ENCODE measurements around the gene NGEF.

NGEF gene

GRCh38 chr2:232920760-232921159 lies 92.3 kb downstream of the NGEF start:
- no peaks in the 10 kb centered on the region for H3K4me1 ChIP-seq (ENCODE audit: control insufficient read depth in 1 of 2, insufficient read depth in 1 of 2, low read depth in 1 of 2, low read length in 1 of 2)
- H3K27ac ChIP-seq, result no peak overlapping the region
- no peaks in the 10 kb centered on the region for H3K9me3 ChIP-seq
- H3K27me3 ChIP-seq, result peaks cover 88% of the 10 kb centered on the region
- no peak overlapping the region for H3K4me3 ChIP-seq (ENCODE audit: low read depth in 1 of 2, low read length in 1 of 2)
- TF ChIP-seq, protein P1, sequence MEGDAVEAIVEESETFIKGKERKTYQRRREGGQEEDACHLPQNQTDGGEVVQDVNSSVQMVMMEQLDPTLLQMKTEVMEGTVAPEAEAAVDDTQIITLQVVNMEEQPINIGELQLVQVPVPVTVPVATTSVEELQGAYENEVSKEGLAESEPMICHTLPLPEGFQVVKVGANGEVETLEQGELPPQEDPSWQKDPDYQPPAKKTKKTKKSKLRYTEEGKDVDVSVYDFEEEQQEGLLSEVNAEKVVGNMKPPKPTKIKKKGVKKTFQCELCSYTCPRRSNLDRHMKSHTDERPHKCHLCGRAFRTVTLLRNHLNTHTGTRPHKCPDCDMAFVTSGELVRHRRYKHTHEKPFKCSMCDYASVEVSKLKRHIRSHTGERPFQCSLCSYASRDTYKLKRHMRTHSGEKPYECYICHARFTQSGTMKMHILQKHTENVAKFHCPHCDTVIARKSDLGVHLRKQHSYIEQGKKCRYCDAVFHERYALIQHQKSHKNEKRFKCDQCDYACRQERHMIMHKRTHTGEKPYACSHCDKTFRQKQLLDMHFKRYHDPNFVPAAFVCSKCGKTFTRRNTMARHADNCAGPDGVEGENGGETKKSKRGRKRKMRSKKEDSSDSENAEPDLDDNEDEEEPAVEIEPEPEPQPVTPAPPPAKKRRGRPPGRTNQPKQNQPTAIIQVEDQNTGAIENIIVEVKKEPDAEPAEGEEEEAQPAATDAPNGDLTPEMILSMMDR (IDR thresholded peaks at IDR 0.05), result no peak
- H3K36me3 ChIP-seq, result no peaks in the 10 kb centered on the region

DNA sequence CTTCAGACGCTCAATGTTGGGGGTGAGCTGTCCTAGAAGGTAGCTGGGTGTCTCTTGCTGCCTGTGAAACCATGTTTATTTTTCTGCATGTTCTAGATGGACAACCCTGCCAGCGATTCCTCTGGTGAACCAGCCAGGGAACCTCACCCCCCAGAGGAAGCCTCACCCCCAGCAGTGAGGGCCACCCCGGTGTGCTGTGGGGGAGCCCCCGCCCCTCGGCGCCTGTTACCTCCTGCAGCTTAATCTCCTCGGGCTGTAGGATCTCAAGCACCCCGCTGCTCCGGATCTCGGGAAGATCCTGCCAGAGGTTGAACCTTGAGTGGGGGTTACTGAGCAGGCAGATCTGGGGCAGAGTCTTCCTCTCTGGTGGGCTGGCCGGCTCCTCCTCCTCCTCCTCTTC lies 93.0 kb downstream of the NGEF start:
- Histone ChIP-seq H3K27me3 (peaks cover 86% of the 10 kb centered on the region), H3K4me3 (ENCODE audit: low read depth in 1 of 2, low read length in 1 of 2) (no peak overlapping the region), H3K9me3 (no peaks in the 10 kb centered on the region), H3K27ac (no peak overlapping the region), H3K4me1 (ENCODE audit: control insufficient read depth in 1 of 2, insufficient read depth in 1 of 2, low read depth in 1 of 2, low read length in 1 of 2) (no peaks in the 10 kb centered on the region), H3K36me3 (no peaks in the 10 kb centered on the region)
- TF ChIP-seq, protein P1 (IDR thresholded peaks at IDR 0.05), result no peak

GRCh38 chr2:232919141-232919540 lies 93.9 kb downstream of the NGEF start:
- Histone ChIP-seq H3K4me3 (ENCODE audit: low read depth in 1 of 2, low read length in 1 of 2) (no peak overlapping the region), H3K36me3 (no peaks in the 10 kb centered on the region), H3K9me3 (no peaks in the 10 kb centered on the region), H3K4me1 (ENCODE audit: control insufficient read depth in 1 of 2, insufficient read depth in 1 of 2, low read depth in 1 of 2, low read length in 1 of 2) (no peaks in the 10 kb centered on the region), H3K27ac (no peak overlapping the region), H3K27me3 (peaks cover 86% of the 10 kb centered on the region)
- TF ChIP-seq, protein P1 (IDR thresholded peaks at IDR 0.05), result no peak

DNA sequence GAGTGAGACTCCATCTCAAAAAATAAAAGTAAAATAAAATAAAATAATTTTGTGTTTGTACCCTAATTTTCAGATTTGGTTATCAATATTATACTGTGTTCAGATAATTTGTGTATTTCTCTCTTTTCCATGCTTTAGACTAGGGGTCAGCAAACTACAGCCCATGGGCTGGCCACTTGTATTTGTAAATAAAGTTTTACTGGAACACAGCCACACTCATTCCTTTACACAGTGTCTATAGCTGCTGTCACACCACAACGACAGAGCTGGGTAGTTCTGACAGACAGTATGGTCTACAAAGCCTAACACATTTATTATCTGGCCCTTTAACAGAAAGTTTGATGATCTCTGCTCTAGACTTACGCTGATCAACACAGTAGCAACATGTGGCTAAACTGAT lies 99.2 kb downstream of the NGEF start:
- Histone ChIP-seq H3K27ac (no peak overlapping the region), H3K9me3 (no peaks in the 10 kb centered on the region), H3K27me3 (peaks cover 79% of the 10 kb centered on the region), H3K36me3 (no peaks in the 10 kb centered on the region), H3K4me1 (ENCODE audit: control insufficient read depth in 1 of 2, insufficient read depth in 1 of 2, low read depth in 1 of 2, low read length in 1 of 2) (no peaks in the 10 kb centered on the region), H3K4me3 (ENCODE audit: low read depth in 1 of 2, low read length in 1 of 2) (no peak overlapping the region)
- TF ChIP-seq, protein P1 (IDR thresholded peaks at IDR 0.05), result no peak

- no peaks in the 10 kb centered on the region for H3K9me3 ChIP-seq
- H3K4me3 ChIP-seq (ENCODE audit: low read depth in 1 of 2, low read length in 1 of 2), result no peak overlapping the region
- H3K4me1 ChIP-seq (ENCODE audit: control insufficient read depth in 1 of 2, insufficient read depth in 1 of 2, low read depth in 1 of 2, low read length in 1 of 2), result no peaks in the 10 kb centered on the region
- H3K27ac ChIP-seq, result no peak overlapping the region
- H3K36me3 ChIP-seq, result no peaks in the 10 kb centered on the region
- TF ChIP-seq, protein P1 (IDR thresholded peaks at IDR 0.05), result no peak
- peaks cover 70% of the 10 kb centered on the region for H3K27me3 ChIP-seq
Observed at GRCh38 chr2:232911712-232912277, 101.3 kb downstream of the NGEF start.

- TF ChIP-seq, protein P1 (IDR thresholded peaks at IDR 0.05), result no peak
- no peaks in the 10 kb centered on the region for H3K4me1 ChIP-seq (ENCODE audit: control insufficient read depth in 1 of 2, insufficient read depth in 1 of 2, low read depth in 1 of 2, low read length in 1 of 2)
- H3K27me3 ChIP-seq, result peaks cover 58% of the 10 kb centered on the region
- no peaks in the 10 kb centered on the region for H3K9me3 ChIP-seq
- no peak overlapping the region for H3K4me3 ChIP-seq (ENCODE audit: low read depth in 1 of 2, low read length in 1 of 2)
- H3K27ac ChIP-seq, result no peak overlapping the region
- H3K36me3 ChIP-seq, result no peaks in the 10 kb centered on the region
Observed at GRCh38 chr2:232910376-232910775, 102.7 kb downstream of the NGEF start.
